Nephron (organoid): Measurements from ENCODE around the gene GRAP2.

ENCODE experiments used
- H3K27ac Mint-ChIP-seq, 3 experiments: 2 replicates each; pipeline ENCODE4 v1.8.0; 2020; ENCODE audit warnings: mixed read lengths in 3 of 3, mild to moderate bottlenecking in 2 of 3, moderate library complexity in 1 of 3
- H3K27me3 Mint-ChIP-seq: 2 replicates; pipeline ENCODE4 v1.8.0; 2021; ENCODE audit warnings: low read depth, mild to moderate bottlenecking, moderate library complexity, mixed read lengths
- H3K36me3 Mint-ChIP-seq: 2 replicates; pipeline ENCODE4 v1.8.0; 2020; ENCODE audit warnings: low read depth, mixed read lengths
- H3K4me1 Mint-ChIP-seq: 2 replicates; pipeline ENCODE4 v1.8.0; 2020; ENCODE audit warnings: mixed read lengths
- H3K4me3 Mint-ChIP-seq, 3 experiments: 2 replicates each; pipeline ENCODE4 v1.8.0; 2020; ENCODE audit warnings: mild to moderate bottlenecking in 3 of 3, mixed read lengths in 3 of 3, moderate library complexity in 2 of 3
- H3K9me3 Mint-ChIP-seq: 2 replicates; pipeline ENCODE4 v1.8.0; 2020; ENCODE audit warnings: mixed read lengths
- TF ChIP-seq, protein P1 (sequence below), 3 experiments: fragments of 200-600 bp; sonication (generic); IDR thresholded peaks; one replicate each; pipeline ENCODE4 v1.5.0; 2021; ENCODE audit warnings: antibody characterized with exemption in 3 of 3; ENCODE audit not compliant: unreplicated experiment in 3 of 3

Gene GRAP2

DNA sequence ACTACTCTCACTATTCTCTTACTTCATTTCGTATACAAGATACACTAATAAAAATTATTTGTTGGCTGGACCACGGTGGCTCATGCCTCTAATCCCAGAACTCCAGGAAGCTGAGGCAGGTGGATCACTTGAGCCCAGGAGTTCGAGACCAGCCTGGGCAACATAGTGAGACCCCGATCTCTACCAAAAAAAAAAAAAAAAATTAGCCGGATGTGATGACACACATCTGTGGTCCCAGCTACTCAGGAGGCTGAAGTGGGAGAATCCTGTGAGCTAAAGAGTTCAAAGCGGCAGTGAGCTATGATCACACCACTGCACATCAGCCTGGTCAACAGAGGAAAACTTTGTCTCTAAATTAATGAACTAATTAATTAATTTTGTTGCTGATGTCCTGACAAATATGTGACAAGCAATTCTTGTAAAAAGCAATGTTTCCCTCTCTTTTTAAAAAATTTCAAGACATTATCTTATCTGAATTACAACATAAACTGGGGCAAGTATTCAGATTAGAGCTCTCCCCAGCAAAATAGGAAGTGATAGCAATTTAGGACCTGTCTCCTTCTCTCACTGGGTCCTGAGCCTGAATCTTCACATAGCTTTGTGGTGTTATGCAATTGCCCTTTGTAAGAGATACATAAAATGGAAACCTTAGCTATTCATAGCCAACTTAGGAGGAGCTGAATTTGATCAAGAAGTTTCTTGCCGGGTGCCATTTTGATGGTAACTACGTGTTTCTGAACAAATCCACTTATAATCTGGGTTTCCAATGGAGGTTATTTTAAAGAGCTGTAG is 41.8 kb downstream of the GRAP2 start:
- no peak overlapping the region for H3K4me3 Mint-ChIP-seq
- TF ChIP-seq, protein P1, sequence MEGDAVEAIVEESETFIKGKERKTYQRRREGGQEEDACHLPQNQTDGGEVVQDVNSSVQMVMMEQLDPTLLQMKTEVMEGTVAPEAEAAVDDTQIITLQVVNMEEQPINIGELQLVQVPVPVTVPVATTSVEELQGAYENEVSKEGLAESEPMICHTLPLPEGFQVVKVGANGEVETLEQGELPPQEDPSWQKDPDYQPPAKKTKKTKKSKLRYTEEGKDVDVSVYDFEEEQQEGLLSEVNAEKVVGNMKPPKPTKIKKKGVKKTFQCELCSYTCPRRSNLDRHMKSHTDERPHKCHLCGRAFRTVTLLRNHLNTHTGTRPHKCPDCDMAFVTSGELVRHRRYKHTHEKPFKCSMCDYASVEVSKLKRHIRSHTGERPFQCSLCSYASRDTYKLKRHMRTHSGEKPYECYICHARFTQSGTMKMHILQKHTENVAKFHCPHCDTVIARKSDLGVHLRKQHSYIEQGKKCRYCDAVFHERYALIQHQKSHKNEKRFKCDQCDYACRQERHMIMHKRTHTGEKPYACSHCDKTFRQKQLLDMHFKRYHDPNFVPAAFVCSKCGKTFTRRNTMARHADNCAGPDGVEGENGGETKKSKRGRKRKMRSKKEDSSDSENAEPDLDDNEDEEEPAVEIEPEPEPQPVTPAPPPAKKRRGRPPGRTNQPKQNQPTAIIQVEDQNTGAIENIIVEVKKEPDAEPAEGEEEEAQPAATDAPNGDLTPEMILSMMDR (IDR thresholded peaks at IDR 0.05; ENCODE audit: unreplicated experiment in 3 of 3) = no peak
- H3K27ac Mint-ChIP-seq = no peak overlapping the region
- H3K36me3 Mint-ChIP-seq = no peaks in the 10 kb centered on the region
- H3K27me3 Mint-ChIP-seq = peaks cover 14% of the 10 kb centered on the region
- peaks cover 25% of the 10 kb centered on the region for H3K4me1 Mint-ChIP-seq
- H3K9me3 Mint-ChIP-seq = no peaks in the 10 kb centered on the region

- TF ChIP-seq, protein P1 (IDR thresholded peaks at IDR 0.05; ENCODE audit: unreplicated experiment in 3 of 3) = no peak
- peaks cover 14% of the 10 kb centered on the region for H3K27me3 Mint-ChIP-seq
- peaks cover 26% of the 10 kb centered on the region for H3K4me1 Mint-ChIP-seq
- H3K9me3 Mint-ChIP-seq = no peaks in the 10 kb centered on the region
- H3K36me3 Mint-ChIP-seq = no peaks in the 10 kb centered on the region
- H3K4me3 Mint-ChIP-seq = no peak overlapping the region
- no peak overlapping the region for H3K27ac Mint-ChIP-seq
Observed at GRCh38 chr22:39943337-39943736, 42.5 kb downstream of the GRAP2 start.

DNA sequence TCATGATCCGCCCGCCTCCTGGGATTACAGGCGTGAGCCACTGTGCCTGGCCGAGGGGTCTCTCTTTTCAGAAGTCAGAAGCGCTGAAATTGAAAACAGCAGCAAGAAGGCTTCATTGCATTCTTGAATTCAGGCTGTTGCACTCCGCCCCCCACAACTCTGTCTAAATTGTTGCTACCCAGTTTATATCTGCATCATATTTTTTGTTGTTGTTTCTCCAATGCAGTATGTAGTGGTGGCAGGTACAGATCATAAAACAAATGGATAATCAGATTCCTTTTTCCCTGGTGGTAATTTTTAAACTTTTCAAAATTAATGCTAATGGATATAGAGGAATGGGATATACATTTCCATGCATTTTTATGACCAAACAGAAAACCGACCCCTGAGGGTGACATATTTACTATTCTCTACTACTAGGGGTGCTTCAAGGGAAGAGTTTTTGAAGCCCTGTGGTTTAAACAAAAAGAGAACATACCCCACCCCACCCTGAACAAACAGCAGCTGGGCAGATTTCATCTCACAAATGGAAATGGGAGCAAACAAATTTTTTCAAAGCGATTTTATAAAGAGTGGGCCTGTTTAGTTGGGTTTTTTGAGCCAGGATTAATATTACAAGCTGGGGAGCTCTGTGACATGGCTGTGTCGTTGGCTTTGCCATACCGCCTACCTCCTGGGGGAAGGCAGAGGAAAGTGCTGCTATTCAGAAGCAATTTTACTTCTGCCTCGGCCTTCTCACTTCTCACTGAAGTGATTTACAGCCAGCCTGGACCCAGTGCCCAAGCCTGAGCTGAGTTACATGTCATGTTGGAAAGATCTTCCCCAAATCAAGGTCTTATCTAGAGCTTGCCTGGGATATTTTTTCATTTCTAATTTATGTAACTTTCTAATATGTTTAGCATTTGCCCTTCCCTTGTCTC is 43.3 kb downstream of the GRAP2 start:
- Mint-ChIP-seq H3K36me3 (no peaks in the 10 kb centered on the region), H3K27me3 (peaks cover 9% of the 10 kb centered on the region)

DNA sequence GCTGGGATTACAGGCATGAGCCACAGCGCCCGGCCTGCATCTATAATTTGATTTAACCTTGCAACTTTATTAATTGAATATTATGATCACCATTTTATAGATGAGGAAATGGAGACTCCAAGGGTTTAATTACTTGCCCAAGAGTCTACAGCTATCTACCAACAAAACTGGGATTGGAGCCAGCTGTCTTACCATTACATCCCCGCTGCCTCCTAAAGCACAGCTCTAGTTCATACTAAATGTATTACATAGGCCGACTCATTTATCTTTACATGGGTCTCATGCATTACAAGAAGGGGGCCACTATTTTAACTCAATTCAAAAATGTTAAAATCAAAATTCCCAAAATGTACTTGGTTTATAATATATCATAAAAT is 45.2 kb downstream of the GRAP2 start:
- H3K36me3 Mint-ChIP-seq = no peaks in the 10 kb centered on the region
- TF ChIP-seq, protein P1 (IDR thresholded peaks at IDR 0.05; ENCODE audit: unreplicated experiment in 3 of 3) = no peak
- H3K4me3 Mint-ChIP-seq = no peak overlapping the region
- peaks cover 4% of the 10 kb centered on the region for H3K27me3 Mint-ChIP-seq
- peaks cover 44% of the 10 kb centered on the region for H3K4me1 Mint-ChIP-seq
- H3K27ac Mint-ChIP-seq = no peak overlapping the region
- no peaks in the 10 kb centered on the region for H3K9me3 Mint-ChIP-seq

More for the DNA sequence above, 43.3 kb downstream of the GRAP2 start:
- no peak overlapping the region for H3K27ac Mint-ChIP-seq
- H3K9me3 Mint-ChIP-seq = no peaks in the 10 kb centered on the region
- H3K4me3 Mint-ChIP-seq = no peak overlapping the region
- TF ChIP-seq, protein P1 (IDR thresholded peaks at IDR 0.05; ENCODE audit: unreplicated experiment in 3 of 3) = no peak
- peaks cover 34% of the 10 kb centered on the region for H3K4me1 Mint-ChIP-seq

DNA sequence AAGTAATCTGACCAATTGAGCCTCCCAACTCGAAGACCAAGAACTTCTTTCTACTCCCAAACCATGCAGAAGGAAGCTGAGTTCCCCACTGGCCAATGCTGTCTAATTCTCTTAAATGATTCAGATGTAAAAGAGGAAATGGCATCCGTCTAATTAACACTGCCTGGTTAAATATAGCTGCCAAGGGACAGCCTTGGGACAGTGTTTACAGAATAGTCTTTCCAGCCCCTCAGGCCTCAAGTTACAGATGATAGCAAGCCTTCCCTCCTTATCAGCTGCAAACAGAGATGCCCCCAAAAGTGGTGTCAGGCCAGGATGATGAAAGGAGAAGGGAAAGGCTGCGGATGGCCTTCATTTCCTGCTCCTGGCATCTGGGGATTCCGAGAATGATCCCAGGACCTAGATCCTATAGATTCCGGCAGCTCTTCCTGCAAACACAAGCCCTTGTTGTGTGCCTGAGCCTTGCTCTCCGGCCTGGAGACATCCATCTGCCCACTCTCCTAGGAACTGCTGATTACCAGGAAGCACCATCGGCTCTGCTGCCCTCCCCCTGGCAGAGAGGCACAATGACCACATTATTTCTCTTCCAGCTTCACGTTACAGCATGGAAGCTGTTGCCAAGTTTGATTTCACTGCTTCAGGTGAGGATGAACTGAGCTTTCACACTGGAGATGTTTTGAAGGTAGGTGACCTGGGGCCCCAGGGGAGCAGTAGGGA is 45.8 kb downstream of the GRAP2 start:
- TF ChIP-seq, protein P1 (IDR thresholded peaks at IDR 0.05; ENCODE audit: unreplicated experiment in 3 of 3) = no peak
- Mint-ChIP-seq H3K36me3 (no peaks in the 10 kb centered on the region), H3K27me3 (peaks cover 4% of the 10 kb centered on the region), H3K4me1 (peaks cover 49% of the 10 kb centered on the region), H3K9me3 (no peaks in the 10 kb centered on the region), H3K4me3 (no peak overlapping the region), H3K27ac (no peak overlapping the region)
